Fibroblast of pulmonary artery (primary cell): Measurements from ENCODE around the gene CD3E.

ENCODE experiments used
- DNase-seq: peaks from one replicate; pipeline ENCODE4 v3.0.0-alpha.2; 2010; ENCODE audit warnings: low read depth
- H3K4me3 ChIP-seq: replicated peaks from 2 replicates; pipeline ENCODE4 v1.5.1; 2011; ENCODE audit warnings: low read depth, mild to moderate bottlenecking, control low read depth, low read length, moderate library complexity
- CTCF ChIP-seq: IDR thresholded peaks from 2 replicates; pipeline ENCODE4 v1.5.1; 2011; ENCODE audit warnings: mild to moderate bottlenecking, control low read depth, low read length, inconsistent platforms; ENCODE audit errors: missing control alignments

Gene CD3E

DNA sequence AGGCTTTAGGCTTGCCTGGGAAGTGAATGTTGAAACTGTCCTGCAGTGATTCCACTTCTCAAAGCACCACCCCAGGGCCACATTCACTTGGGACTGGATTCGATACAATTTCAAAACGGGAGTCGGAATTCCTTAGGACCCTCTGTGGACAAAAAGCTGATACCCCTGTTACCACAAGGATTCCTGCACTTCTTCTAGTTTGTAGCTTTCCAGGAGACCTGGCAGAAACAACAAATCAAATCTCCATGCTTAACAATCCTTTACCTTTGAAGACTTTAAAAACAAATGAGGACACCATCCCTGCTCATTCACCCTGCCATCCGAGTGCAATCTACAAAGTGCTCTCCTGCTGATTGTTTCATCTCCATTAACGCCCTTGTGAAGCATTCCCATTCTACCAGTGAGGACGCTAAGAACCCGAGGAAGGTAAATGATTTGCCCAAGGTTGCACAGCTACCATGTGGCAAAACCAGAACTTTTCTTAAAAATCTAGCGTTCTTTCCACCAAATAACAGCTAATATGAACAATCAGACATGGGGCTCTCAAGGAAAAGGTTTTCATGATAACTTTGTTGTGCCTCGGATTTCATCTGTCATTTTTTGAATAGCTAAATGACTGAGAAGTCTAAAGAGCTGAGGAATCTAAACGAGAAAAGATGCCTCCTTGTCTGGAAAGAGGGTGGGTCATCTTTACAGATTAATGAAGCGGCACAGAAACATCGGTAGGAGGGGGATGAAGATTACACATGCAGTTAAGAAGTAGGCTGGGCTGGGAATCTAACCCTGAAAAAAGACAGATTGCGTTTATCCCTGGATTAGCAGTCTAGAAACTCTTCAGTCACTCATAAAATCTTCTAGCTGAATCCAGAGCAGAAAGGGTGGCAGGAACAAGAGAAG lies 39.7 kb upstream of the CD3E start:
- no peak overlapping the region for H3K4me3 ChIP-seq
- no peak for DNase-seq
- no peak for TF ChIP-seq CTCF

DNA sequence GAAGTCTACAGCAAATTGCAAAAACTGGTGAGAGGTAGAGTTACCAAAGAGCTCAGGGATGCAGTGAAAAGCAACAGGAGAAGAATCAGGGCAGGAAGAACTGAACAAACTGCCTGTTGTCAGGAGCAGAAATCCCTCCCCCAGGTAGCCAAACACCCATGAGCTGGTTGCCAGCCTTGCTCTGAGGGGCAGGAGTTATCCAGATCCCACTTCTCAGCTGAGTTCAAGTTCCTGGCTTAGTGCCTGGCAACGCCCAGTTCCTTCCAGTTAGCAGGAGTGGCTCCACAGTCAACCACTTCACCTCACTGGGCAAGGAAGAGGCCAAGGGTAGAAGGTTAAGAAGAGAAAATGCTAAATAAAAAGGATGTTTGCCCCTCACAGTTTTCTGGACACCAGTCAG lies 38.6 kb upstream of the CD3E start:
- H3K4me3 ChIP-seq, result no peak overlapping the region
- no peak for DNase-seq
- no peak for TF ChIP-seq CTCF

- TF ChIP-seq CTCF, result no peak
- H3K4me3 ChIP-seq, result no peak overlapping the region
- no peak for DNase-seq
Observed at GRCh38 chr11:118267486-118267885, 37.0 kb upstream of the CD3E start.

- TF ChIP-seq CTCF, result no peak
- H3K4me3 ChIP-seq, result no peak overlapping the region
- no peak for DNase-seq
Observed at GRCh38 chr11:118272001-118272400, 32.5 kb upstream of the CD3E start.

- TF ChIP-seq CTCF, result no peak
- DNase-seq, result no peak
- no peak overlapping the region for H3K4me3 ChIP-seq
Observed at GRCh38 chr11:118274186-118274585, 30.3 kb upstream of the CD3E start.

DNA sequence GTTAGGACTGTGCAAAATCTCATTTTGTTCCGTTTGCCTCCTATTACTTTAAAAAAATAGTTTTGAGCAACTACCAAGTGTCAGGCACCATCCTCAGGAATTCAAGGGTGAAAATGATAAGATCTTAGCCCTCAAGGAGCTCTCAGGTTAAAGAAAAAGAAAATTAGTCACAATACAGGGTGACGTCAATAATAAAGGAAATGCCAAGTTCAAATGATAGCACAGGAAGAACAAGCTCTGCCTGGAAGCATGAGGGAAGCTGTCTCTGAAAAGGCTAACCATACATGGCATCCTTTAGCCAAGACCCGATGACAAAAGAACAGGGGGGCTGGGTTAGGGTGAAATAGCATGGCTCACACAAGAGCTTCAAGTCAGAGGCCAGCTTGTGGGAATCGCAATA lies 29.4 kb upstream of the CD3E start:
- no peak overlapping the region for H3K4me3 ChIP-seq
- peak; percentile 84 for DNase-seq
- no peak for TF ChIP-seq CTCF

- no peak for DNase-seq
- H3K4me3 ChIP-seq, result no peak overlapping the region
- TF ChIP-seq CTCF, result no peak
Observed at GRCh38 chr11:118276422-118276821, 28.1 kb upstream of the CD3E start.
